AG04449 (cell line): ENCODE results near the gene MIGA2.
"Not testable (repeated sequence)": the region's sequence is repeated elsewhere in the genome, so short reads cannot be mapped to it uniquely, and the experiment has no call there.

ENCODE experiments used
- CTCF ChIA-PET: fragments of 350-600 bp; formaldehyde crosslinking; extraction: SDS; loops from one replicate; lab custom pipeline; 2021; ENCODE audit warnings: antibody characterized with exemption; lab: Yijun Ruan, JAX
- POLR2A ChIA-PET: fragments of 400-600, 350-600 bp; formaldehyde crosslinking; extraction: SDS; loops from one replicate; lab custom pipeline; 2020; ENCODE audit warnings: antibody characterized with exemption, inconsistent platforms; lab: Yijun Ruan, JAX
- DNase-seq: peaks from one replicate; pipeline ENCODE4 v3.0.0-alpha.2; 2010; ENCODE audit warnings: low read depth, low spot score
- H3K4me3 ChIP-seq: 2 replicates; pipeline ENCODE4 v1.5.1; 2011; ENCODE audit warnings: low read depth, mild to moderate bottlenecking, control low read depth, low read length
- CTCF ChIP-seq: IDR thresholded peaks from one replicate; pipeline ENCODE4 v1.5.1; 2011; ENCODE audit warnings: mild to moderate bottlenecking, moderate library complexity, low read length, control low read depth, inconsistent platforms; ENCODE audit not compliant: insufficient read depth; ENCODE audit errors: missing control alignments

Gene MIGA2

GRCh38 chr9:128999581-129000206, 36.7 kb upstream of the MIGA2 start:
- DNase-seq, result no peak
- ChIA-PET POLR2A (no interaction called here), CTCF (interaction anchor here (14.1 kb wide), 1 partner anchor 6 kb away, joined by 178 read pairs; no protein-coding TSS in a partner anchor)
- no peak for TF ChIP-seq CTCF
- no peak overlapping the region for H3K4me3 ChIP-seq

GRCh38 chr9:129001504-129002325, 34.7 kb upstream of the MIGA2 start:
- ChIA-PET CTCF (interaction anchor here (1.0 to 11.1 kb wide), 5 partner anchors 8 to 27 kb away, joined by 3 to 178 read pairs (median 4); partner anchors contain the start of gene SH3GLB2), POLR2A (no interaction called here)
- H3K4me3 ChIP-seq, result no peak overlapping the region
- no peak for DNase-seq
- no peak for TF ChIP-seq CTCF

- DNase-seq, result no peak
- no peak for TF ChIP-seq CTCF
- H3K4me3 ChIP-seq, result no peak overlapping the region
- CTCF ChIA-PET, result interaction anchor here (1.5 to 11.1 kb wide), 3 partner anchors 9 to 18 kb away, joined by 4 to 178 read pairs (median 98); no protein-coding TSS in a partner anchor
- POLR2A ChIA-PET, result no interaction called here
Measured at GRCh38 chr9:129002992-129003391, 33.4 kb upstream of the MIGA2 start.

GRCh38 chr9:129004173-129004572, 32.3 kb upstream of the MIGA2 start:
- H3K4me3 ChIP-seq, DNase-seq, POLR2A ChIA-PET: not testable (repeated sequence)
- CTCF ChIA-PET, result interaction anchor here (0.7 to 11.1 kb wide), 4 partner anchors 11 to 25 kb away, joined by 3 to 178 read pairs (median 60); partner anchors contain the start of gene SH3GLB2

- POLR2A ChIA-PET, result no interaction called here
- H3K4me3 ChIP-seq, result no peak overlapping the region
- CTCF ChIA-PET, result interaction anchor here (0.6 to 11.1 kb wide), 11 partner anchors 10 to 619 kb away, joined by 3 to 178 read pairs (median 6); partner anchors contain the start of gene SH3GLB2
- TF ChIP-seq CTCF, result no peak
- DNase-seq, result no peak
Measured at GRCh38 chr9:129005336-129005997, 31.0 kb upstream of the MIGA2 start.

GRCh38 chr9:129006328-129007034, 29.9 kb upstream of the MIGA2 start:
- ChIA-PET POLR2A (no interaction called here), CTCF (interaction anchor here (0.5 to 11.1 kb wide), 16 partner anchors 9 to 618 kb away, joined by 3 to 178 read pairs (median 6); partner anchors contain the start of genes DOLPP1 and SH3GLB2)
- peak; percentile 94 for TF ChIP-seq CTCF
- no peak for DNase-seq
- H3K4me3 ChIP-seq, result no peak overlapping the region
